NT2/D1 (cell line): Measurements from ENCODE around the gene DSCAML1.

ENCODE experiments used
- SUZ12 ChIP-seq: IDR thresholded peaks from 2 replicates; pipeline ENCODE4 v1.6.1; 2011; ENCODE audit not compliant: insufficient read length, insufficient read depth; ENCODE audit errors: extremely low read depth
- ZNF274 ChIP-seq: IDR thresholded peaks from 2 replicates; pipeline ENCODE4 v1.6.1; 2011; ENCODE audit warnings: mild to moderate bottlenecking, low read depth, low read length

GRCh38 chr11:117525866-117526542 lies 271.0 kb downstream of the DSCAML1 start:
- TF ChIP-seq ZNF274 (no peak), SUZ12 (no peak)
